Peyer's patch (tissue), 4 donors: ENCODE measurements around the gene TGDS. TPM values are rescaled to one million over a fixed set of nuclear protein-coding genes. Genes with fewer than 3 reads are reported as not detected.

Source experiments
- DNase-seq, 3 donors: peaks; one replicate each; pipeline ENCODE4 v3.0.0-alpha.2; 2017 to 2019
- H3K27ac ChIP-seq, 4 donors: fragments of 200-600 bp; sonication (generic); one replicate each; pipeline ENCODE4 v1.5.1; 2016 to 2019
- H3K27me3 ChIP-seq, 2 donors: fragments of 200-600 bp; sonication (generic); one replicate each; pipeline ENCODE4 v1.5.1; 2019
- H3K36me3 ChIP-seq, 3 donors: fragments of 200-600 bp; sonication (generic); one replicate each; pipeline ENCODE4 v1.5.1; 2016 to 2019
- H3K4me1 ChIP-seq, 4 donors: fragments of 200-600 bp; sonication (generic); one replicate each; pipeline ENCODE4 v1.5.1; 2016 to 2019
- H3K4me3 ChIP-seq, 4 donors: fragments of 200-600 bp; sonication (generic); 1 replicate in 3 of 4; 2 replicates in 1 of 4; pipeline ENCODE4 v1.5.1; 2016 to 2019; ENCODE audit warnings: mild to moderate bottlenecking in 1 of 4
- H3K9me3 ChIP-seq, 4 donors: fragments of 200-600 bp; sonication (generic); one replicate each; pipeline ENCODE4 v1.5.1; 2016 to 2019; ENCODE audit warnings: mild to moderate bottlenecking in 1 of 4
- POLR2A ChIP-seq, 2 donors: fragments of 450-650 bp; IDR thresholded peaks; one replicate each; pipeline ENCODE4 v1.5.1; 2017; ENCODE audit warnings: antibody characterized with exemption in 2 of 2, mild to moderate bottlenecking in 2 of 2, moderate library complexity in 2 of 2
- total RNA-seq, 4 donors: library from RNA; depleted of rRNA; stranded (reverse); fragments of >200 nt; gene quantifications; one replicate each; pipeline ENCODE4 v1.1.0, GENCODE V29; 2016
- TF ChIP-seq, protein P1 (sequence below), 6 experiments: fragments of 450-650 bp in 4 of 6; fragments of 200-600 bp in 2 of 6; sonication (generic) in 1 of 6; IDR thresholded peaks; one replicate each; pipeline ENCODE4 v1.5.1; 2017 to 2019; ENCODE audit warnings: antibody characterized with exemption in 6 of 6, mild to moderate bottlenecking in 3 of 6, moderate library complexity in 1 of 6

The TGDS gene
- total RNA-seq, 4 donors from 2014 or later = 4.9 to 30.5 (median 11.4) TPM

DNA sequence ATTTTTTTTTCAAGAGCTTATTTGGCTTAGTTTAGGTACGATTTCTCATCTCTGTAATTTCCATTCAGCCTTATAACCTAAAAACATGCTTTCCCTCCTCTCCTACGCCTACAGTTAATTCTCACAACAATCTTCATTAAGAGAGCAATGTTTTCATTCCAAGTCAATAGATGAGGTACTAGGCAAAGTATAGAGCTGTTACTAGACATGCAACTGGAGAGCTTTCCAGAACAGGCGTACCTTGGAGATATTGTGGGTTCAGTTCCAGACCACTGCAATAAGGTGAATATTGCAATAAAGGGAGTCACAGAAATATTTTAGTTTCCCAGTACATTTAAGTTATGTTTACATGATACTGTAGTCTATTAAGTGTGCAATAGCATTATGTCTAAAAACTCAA, 34.8 kb downstream of the TGDS start:
- DNase-seq = no peak
- no peaks in the 10 kb centered on the region for H3K9me3 ChIP-seq
- H3K4me1 ChIP-seq = no peaks in the 10 kb centered on the region
- no peak overlapping the region for H3K27ac ChIP-seq
- H3K27me3 ChIP-seq = no peaks in the 10 kb centered on the region
- no peaks in the 10 kb centered on the region for H3K36me3 ChIP-seq
- TF ChIP-seq, protein P1, sequence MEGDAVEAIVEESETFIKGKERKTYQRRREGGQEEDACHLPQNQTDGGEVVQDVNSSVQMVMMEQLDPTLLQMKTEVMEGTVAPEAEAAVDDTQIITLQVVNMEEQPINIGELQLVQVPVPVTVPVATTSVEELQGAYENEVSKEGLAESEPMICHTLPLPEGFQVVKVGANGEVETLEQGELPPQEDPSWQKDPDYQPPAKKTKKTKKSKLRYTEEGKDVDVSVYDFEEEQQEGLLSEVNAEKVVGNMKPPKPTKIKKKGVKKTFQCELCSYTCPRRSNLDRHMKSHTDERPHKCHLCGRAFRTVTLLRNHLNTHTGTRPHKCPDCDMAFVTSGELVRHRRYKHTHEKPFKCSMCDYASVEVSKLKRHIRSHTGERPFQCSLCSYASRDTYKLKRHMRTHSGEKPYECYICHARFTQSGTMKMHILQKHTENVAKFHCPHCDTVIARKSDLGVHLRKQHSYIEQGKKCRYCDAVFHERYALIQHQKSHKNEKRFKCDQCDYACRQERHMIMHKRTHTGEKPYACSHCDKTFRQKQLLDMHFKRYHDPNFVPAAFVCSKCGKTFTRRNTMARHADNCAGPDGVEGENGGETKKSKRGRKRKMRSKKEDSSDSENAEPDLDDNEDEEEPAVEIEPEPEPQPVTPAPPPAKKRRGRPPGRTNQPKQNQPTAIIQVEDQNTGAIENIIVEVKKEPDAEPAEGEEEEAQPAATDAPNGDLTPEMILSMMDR (IDR thresholded peaks at IDR 0.05) = no peak
- TF ChIP-seq POLR2A (IDR thresholded peaks at IDR 0.05) = no peak
- no peak overlapping the region for H3K4me3 ChIP-seq

- Histone ChIP-seq H3K36me3 (no peaks in the 10 kb centered on the region), H3K4me1 (no peaks in the 10 kb centered on the region), H3K4me3 (no peak overlapping the region)
Measured at GRCh38 chr13:94560116-94560515, 35.8 kb downstream of the TGDS start.

GRCh38 chr13:94559222-94559795, 36.6 kb downstream of the TGDS start:
- no peak for TF ChIP-seq POLR2A (IDR thresholded peaks at IDR 0.05)
- TF ChIP-seq, protein P1 (IDR thresholded peaks at IDR 0.05) = no peak
- no peak for DNase-seq
- no peaks in the 10 kb centered on the region for H3K9me3 ChIP-seq
- no peak overlapping the region for H3K27ac ChIP-seq
- no peaks in the 10 kb centered on the region for H3K27me3 ChIP-seq
- no peaks in the 10 kb centered on the region for H3K4me1 ChIP-seq
- H3K36me3 ChIP-seq = no peaks in the 10 kb centered on the region
- no peak overlapping the region for H3K4me3 ChIP-seq

More at GRCh38 chr13:94560116-94560515, 35.8 kb downstream of the TGDS start:
- Histone ChIP-seq H3K9me3 (no peaks in the 10 kb centered on the region), H3K27me3 (no peaks in the 10 kb centered on the region), H3K27ac (no peak overlapping the region)
- TF ChIP-seq, protein P1 (IDR thresholded peaks at IDR 0.05) = no peak
- TF ChIP-seq POLR2A (IDR thresholded peaks at IDR 0.05) = no peak
- DNase-seq = no peak

GRCh38 chr13:94558716-94559115, 37.2 kb downstream of the TGDS start:
- DNase-seq = no peak
- H3K4me1 ChIP-seq = no peaks in the 10 kb centered on the region
- no peaks in the 10 kb centered on the region for H3K27me3 ChIP-seq
- H3K9me3 ChIP-seq = no peaks in the 10 kb centered on the region
- H3K4me3 ChIP-seq = no peak overlapping the region
- H3K36me3 ChIP-seq = no peaks in the 10 kb centered on the region
- no peak overlapping the region for H3K27ac ChIP-seq
- no peak for TF ChIP-seq POLR2A (IDR thresholded peaks at IDR 0.05)
- TF ChIP-seq, protein P1 (IDR thresholded peaks at IDR 0.05) = no peak

DNA sequence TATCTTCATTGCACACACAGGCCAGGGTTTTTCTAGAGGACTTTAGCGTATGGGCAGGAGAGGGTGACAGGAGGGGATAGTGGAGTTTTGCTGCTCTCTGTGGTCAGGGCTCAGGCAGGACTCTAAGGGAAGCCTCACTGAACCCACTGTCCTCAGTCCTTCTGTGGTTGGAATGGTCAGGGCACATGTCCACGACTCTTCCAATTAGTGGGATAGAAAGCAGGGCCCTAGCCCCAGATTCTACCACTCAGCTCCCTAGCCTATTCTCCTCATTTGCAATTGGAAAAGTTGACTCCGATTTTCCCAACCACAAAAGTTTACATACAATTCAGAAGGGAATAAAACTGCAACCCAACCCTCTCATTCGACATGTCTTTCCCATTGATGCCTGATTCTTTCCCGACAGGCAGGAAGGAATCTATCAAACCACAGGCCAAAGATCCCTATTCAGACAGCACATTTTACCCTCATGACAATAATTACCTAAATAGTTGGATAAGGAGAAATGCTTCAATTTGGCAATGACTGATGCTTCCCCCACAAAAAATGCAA, 38.2 kb downstream of the TGDS start:
- Histone ChIP-seq H3K36me3 (no peaks in the 10 kb centered on the region), H3K4me1 (no peaks in the 10 kb centered on the region), H3K27me3 (no peaks in the 10 kb centered on the region), H3K27ac (no peak overlapping the region), H3K9me3 (no peaks in the 10 kb centered on the region), H3K4me3 (no peak overlapping the region)
- DNase-seq = no peak
- TF ChIP-seq, protein P1 (IDR thresholded peaks at IDR 0.05) = no peak
- TF ChIP-seq POLR2A (IDR thresholded peaks at IDR 0.05) = no peak
